ENCODE data around the gene MYO1D. TPM values are rescaled to one million over a fixed set of nuclear protein-coding genes. Genes with fewer than 3 reads are reported as not detected.

MYO1D gene
- total RNA-seq, 1 experiment from 2014 or later: 1.3 TPM

DNA sequence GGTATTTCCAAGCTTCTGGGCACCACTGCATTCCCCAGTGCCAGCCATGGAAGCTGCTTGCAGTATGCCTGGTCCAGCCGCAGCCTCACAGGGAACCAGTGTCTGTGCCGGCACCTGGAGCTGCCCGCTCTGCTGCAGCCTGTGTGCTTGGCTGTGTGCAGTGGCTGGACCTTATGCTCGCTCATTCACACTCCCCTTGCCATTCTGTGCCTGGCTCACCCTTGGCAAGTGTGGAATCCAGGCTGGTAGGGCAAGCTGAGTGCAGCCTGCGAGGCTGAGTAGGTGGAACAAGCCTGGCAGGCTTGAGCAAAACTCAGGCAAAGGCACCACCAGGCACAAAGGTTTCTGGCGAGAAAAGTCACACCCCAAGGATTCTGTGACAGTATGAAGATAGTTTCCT lies 144.0 kb downstream of the MYO1D start:
- Histone ChIP-seq H3K4me1 (ENCODE audit: control insufficient read depth, insufficient read depth, low read length) (no peaks in the 10 kb centered on the region), H3K36me3 (ENCODE audit: control insufficient read depth, insufficient read depth, low read length) (no peaks in the 10 kb centered on the region), H3K9me3 (ENCODE audit: control insufficient read depth, insufficient read depth, low read depth, low read length) (no peaks in the 10 kb centered on the region), H3K4me3 (ENCODE audit: low read depth in 2 of 2, low read length in 2 of 2) (no peak overlapping the region), H3K27me3 (ENCODE audit: control insufficient read depth, insufficient read depth, low read length) (no peaks in the 10 kb centered on the region), H3K27ac (ENCODE audit: low read length) (no peak overlapping the region)
- in situ Hi-C loops (cut with HindIII; ENCODE audit: low pct_unique_long_range_greater_than_20kb, low sequenced_read_pairs) (no loop called here), intact Hi-C loops (cut with micrococcal nuclease; ENCODE audit: unreplicated experiment) (no loop called here)
- TF ChIP-seq TCF7L2 (IDR thresholded peaks at IDR 0.05; ENCODE audit: low read depth, low read length): no peak
- TF ChIP-seq SIN3A (IDR thresholded peaks at IDR 0.05; ENCODE audit: borderline replicate concordance, insufficient read depth, low read depth, low read length): no peak
- TF ChIP-seq, protein P1, sequence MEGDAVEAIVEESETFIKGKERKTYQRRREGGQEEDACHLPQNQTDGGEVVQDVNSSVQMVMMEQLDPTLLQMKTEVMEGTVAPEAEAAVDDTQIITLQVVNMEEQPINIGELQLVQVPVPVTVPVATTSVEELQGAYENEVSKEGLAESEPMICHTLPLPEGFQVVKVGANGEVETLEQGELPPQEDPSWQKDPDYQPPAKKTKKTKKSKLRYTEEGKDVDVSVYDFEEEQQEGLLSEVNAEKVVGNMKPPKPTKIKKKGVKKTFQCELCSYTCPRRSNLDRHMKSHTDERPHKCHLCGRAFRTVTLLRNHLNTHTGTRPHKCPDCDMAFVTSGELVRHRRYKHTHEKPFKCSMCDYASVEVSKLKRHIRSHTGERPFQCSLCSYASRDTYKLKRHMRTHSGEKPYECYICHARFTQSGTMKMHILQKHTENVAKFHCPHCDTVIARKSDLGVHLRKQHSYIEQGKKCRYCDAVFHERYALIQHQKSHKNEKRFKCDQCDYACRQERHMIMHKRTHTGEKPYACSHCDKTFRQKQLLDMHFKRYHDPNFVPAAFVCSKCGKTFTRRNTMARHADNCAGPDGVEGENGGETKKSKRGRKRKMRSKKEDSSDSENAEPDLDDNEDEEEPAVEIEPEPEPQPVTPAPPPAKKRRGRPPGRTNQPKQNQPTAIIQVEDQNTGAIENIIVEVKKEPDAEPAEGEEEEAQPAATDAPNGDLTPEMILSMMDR (IDR thresholded peaks at IDR 0.05): no peak
- no peak for TF ChIP-seq POLR2AphosphoS5 (IDR thresholded peaks at IDR 0.05; ENCODE audit: low read depth, low read length)
- TF ChIP-seq, protein P2, sequence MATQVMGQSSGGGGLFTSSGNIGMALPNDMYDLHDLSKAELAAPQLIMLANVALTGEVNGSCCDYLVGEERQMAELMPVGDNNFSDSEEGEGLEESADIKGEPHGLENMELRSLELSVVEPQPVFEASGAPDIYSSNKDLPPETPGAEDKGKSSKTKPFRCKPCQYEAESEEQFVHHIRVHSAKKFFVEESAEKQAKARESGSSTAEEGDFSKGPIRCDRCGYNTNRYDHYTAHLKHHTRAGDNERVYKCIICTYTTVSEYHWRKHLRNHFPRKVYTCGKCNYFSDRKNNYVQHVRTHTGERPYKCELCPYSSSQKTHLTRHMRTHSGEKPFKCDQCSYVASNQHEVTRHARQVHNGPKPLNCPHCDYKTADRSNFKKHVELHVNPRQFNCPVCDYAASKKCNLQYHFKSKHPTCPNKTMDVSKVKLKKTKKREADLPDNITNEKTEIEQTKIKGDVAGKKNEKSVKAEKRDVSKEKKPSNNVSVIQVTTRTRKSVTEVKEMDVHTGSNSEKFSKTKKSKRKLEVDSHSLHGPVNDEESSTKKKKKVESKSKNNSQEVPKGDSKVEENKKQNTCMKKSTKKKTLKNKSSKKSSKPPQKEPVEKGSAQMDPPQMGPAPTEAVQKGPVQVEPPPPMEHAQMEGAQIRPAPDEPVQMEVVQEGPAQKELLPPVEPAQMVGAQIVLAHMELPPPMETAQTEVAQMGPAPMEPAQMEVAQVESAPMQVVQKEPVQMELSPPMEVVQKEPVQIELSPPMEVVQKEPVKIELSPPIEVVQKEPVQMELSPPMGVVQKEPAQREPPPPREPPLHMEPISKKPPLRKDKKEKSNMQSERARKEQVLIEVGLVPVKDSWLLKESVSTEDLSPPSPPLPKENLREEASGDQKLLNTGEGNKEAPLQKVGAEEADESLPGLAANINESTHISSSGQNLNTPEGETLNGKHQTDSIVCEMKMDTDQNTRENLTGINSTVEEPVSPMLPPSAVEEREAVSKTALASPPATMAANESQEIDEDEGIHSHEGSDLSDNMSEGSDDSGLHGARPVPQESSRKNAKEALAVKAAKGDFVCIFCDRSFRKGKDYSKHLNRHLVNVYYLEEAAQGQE (IDR thresholded peaks at IDR 0.05; ENCODE audit: insufficient read depth in 1 of 2, low read depth in 2 of 2, low read length in 1 of 2): no peak
- CTCF ChIA-PET: no interaction called here
- POLR2A ChIA-PET: no interaction called here
- no peak for DNase-seq (ENCODE audit: low read depth, low spot score)
- no TSS peak for BruUV-seq (replicated peaks)
- ATAC-seq: no peak

DNA sequence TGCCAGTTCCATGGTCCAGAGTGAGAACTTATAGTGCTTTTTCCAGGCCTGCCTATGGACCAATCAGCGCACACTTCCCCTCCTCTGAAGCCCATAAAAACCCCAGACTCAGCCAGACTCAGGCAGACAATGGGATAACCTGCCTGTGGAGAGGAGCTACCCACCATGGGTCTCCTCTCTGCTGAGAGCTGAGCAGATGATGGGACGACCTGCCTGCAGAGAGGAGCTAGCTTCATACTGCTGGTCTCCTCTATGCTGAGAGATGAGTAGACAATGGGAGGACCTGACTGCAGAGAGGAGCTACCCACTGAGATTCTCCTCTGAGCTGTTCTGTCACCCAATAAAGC lies 144.7 kb downstream of the MYO1D start:
- Histone ChIP-seq H3K4me1 (ENCODE audit: control insufficient read depth, insufficient read depth, low read length) (no peaks in the 10 kb centered on the region), H3K36me3 (ENCODE audit: control insufficient read depth, insufficient read depth, low read length) (no peaks in the 10 kb centered on the region), H3K9me3 (ENCODE audit: control insufficient read depth, insufficient read depth, low read depth, low read length) (no peaks in the 10 kb centered on the region), H3K4me3 (ENCODE audit: low read depth in 2 of 2, low read length in 2 of 2) (no peak overlapping the region), H3K27ac (ENCODE audit: low read length) (no peak overlapping the region), H3K27me3 (ENCODE audit: control insufficient read depth, insufficient read depth, low read length) (no peaks in the 10 kb centered on the region)
- intact Hi-C loops (cut with micrococcal nuclease; ENCODE audit: unreplicated experiment) (no loop called here), in situ Hi-C loops (cut with HindIII; ENCODE audit: low pct_unique_long_range_greater_than_20kb, low sequenced_read_pairs) (no loop called here)
- POLR2A ChIA-PET: no interaction called here
- DNase-seq (ENCODE audit: low read depth, low spot score) (no peak), ATAC-seq (no peak)
- TF ChIP-seq TCF7L2 (IDR thresholded peaks at IDR 0.05; ENCODE audit: low read depth, low read length): no peak
- TF ChIP-seq SIN3A (IDR thresholded peaks at IDR 0.05; ENCODE audit: borderline replicate concordance, insufficient read depth, low read depth, low read length): no peak
- TF ChIP-seq, protein P1 (IDR thresholded peaks at IDR 0.05): no peak
- TF ChIP-seq, protein P2 (IDR thresholded peaks at IDR 0.05; ENCODE audit: insufficient read depth in 1 of 2, low read depth in 2 of 2, low read length in 1 of 2): no peak
- TF ChIP-seq POLR2AphosphoS5 (IDR thresholded peaks at IDR 0.05; ENCODE audit: low read depth, low read length): no peak
- CTCF ChIA-PET: no interaction called here
- BruUV-seq (replicated peaks): no TSS peak

Measured in Panc1 (cell line).